NCI-H345 (cell line): ENCODE measurements around the gene TMEM45B.
"Not testable (repeated sequence)": the region's sequence is repeated elsewhere in the genome, so short reads cannot be mapped to it uniquely, and the experiment has no call there.

Experiments
- DNase-seq: peaks from one replicate; lab custom pipeline; 2025; lab: John Stamatoyannopoulos, UW

TMEM45B gene

GRCh38 chr11:129808241-129808640, 7.4 kb upstream of the TMEM45B start:
- DNase-seq, result not testable (repeated sequence)

GRCh38 chr11:129813231-129813791, 2.3 kb upstream of the TMEM45B start:
- no peak for DNase-seq

- DNase-seq, result peak; percentile 14
Measured at GRCh38 chr11:129814244-129815014, 1.2 kb upstream of the TMEM45B start.

GRCh38 chr11:129817534-129818051, 1.9 kb downstream of the TMEM45B start:
- DNase-seq, result no peak

- DNase-seq, result not testable (repeated sequence)
Measured at GRCh38 chr11:129818236-129818635, 2.6 kb downstream of the TMEM45B start.

GRCh38 chr11:129819237-129819636, 3.6 kb downstream of the TMEM45B start:
- no peak for DNase-seq

GRCh38 chr11:129820228-129820627, 4.6 kb downstream of the TMEM45B start:
- DNase-seq, result not testable (repeated sequence)

- DNase-seq, result not testable (repeated sequence)
Measured at GRCh38 chr11:129823281-129823680, 7.6 kb downstream of the TMEM45B start.

- DNase-seq, result not testable (repeated sequence)
Measured at GRCh38 chr11:129823799-129824198, 8.2 kb downstream of the TMEM45B start.

- DNase-seq, result no peak
Measured at GRCh38 chr11:129825380-129825779, 9.7 kb downstream of the TMEM45B start.

- DNase-seq, result peak; percentile 69
Measured at GRCh38 chr11:129828301-129828836, 12.7 kb downstream of the TMEM45B start.

- DNase-seq, result not testable (repeated sequence)
Measured at GRCh38 chr11:129829497-129829896, 13.8 kb downstream of the TMEM45B start.

- not testable (repeated sequence) for DNase-seq
Measured at GRCh38 chr11:129831227-129831626, 15.6 kb downstream of the TMEM45B start.

GRCh38 chr11:129833260-129833659, 17.6 kb downstream of the TMEM45B start:
- DNase-seq, result not testable (repeated sequence)

GRCh38 chr11:129836423-129836891, 20.8 kb downstream of the TMEM45B start:
- not testable (repeated sequence) for DNase-seq

GRCh38 chr11:129836979-129837378, 21.3 kb downstream of the TMEM45B start:
- DNase-seq, result no peak

- DNase-seq, result no peak
Measured at GRCh38 chr11:129840236-129840635, 24.6 kb downstream of the TMEM45B start.

GRCh38 chr11:129842138-129842537, 26.5 kb downstream of the TMEM45B start:
- DNase-seq, result no peak

- DNase-seq, result no peak
Measured at GRCh38 chr11:129846508-129847335, 31.1 kb downstream of the TMEM45B start.

- DNase-seq, result not testable (repeated sequence)
Measured at GRCh38 chr11:129847361-129847760, 31.7 kb downstream of the TMEM45B start.

GRCh38 chr11:129849447-129850130, 33.9 kb downstream of the TMEM45B start:
- DNase-seq, result no peak
